Neural cell (in vitro differentiated cells): Measurements from ENCODE around the gene ARPC1B. TPM values are rescaled to one million over a fixed set of nuclear protein-coding genes. Genes with fewer than 3 reads are reported as not detected.

Experiments used
- H2AFZ ChIP-seq: fragments of 200-600, 300-800 bp; sonication (generic), shearing (Covaris generic); 2 replicates; pipeline ENCODE4 v1.6.0; 2014; ENCODE audit warnings: low read depth, mild to moderate bottlenecking, antibody characterized with exemption, low read length, moderate library complexity
- H3F3A ChIP-seq: fragments of 200-600 bp; shearing (Covaris generic); 2 replicates; pipeline ENCODE4 v1.6.1; 2016; ENCODE audit warnings: mild to moderate bottlenecking, moderate library complexity, mixed read lengths, antibody characterized with exemption, low read length; ENCODE audit not compliant: insufficient read depth, poor library complexity, severe bottlenecking
- H3K27ac ChIP-seq: fragments of 200-600, 300-800 bp; sonication (generic), shearing (Covaris generic); 2 replicates; pipeline ENCODE4 v1.5.1; 2014; ENCODE audit warnings: mild to moderate bottlenecking, low read length, moderate library complexity
- H3K27me3 ChIP-seq: fragments of 300-800, 200-600 bp; sonication (generic), shearing (Covaris generic); 2 replicates; pipeline ENCODE4 v1.6.0; 2014; ENCODE audit warnings: mild to moderate bottlenecking, low read depth, low read length, moderate library complexity; ENCODE audit not compliant: insufficient read depth
- H3K36me3 ChIP-seq: fragments of 300-800, 200-600 bp; sonication (generic), shearing (Covaris generic); 2 replicates; pipeline ENCODE4 v1.5.1; 2014; ENCODE audit warnings: mild to moderate bottlenecking, antibody characterized with exemption, low read length, moderate library complexity; ENCODE audit not compliant: insufficient read depth
- H3K4me2 ChIP-seq: fragments of 300-800, 200-600 bp; sonication (generic), shearing (Covaris generic); 2 replicates; pipeline ENCODE4 v1.6.0; 2014; ENCODE audit warnings: mild to moderate bottlenecking, low read length
- H3K4me3 ChIP-seq: fragments of 300-800, 200-600 bp; sonication (generic), shearing (Covaris generic); 2 replicates; pipeline ENCODE4 v1.5.1; 2014; ENCODE audit warnings: mild to moderate bottlenecking, low read length, moderate library complexity
- H3K79me2 ChIP-seq: fragments of 200-600 bp; shearing (Covaris generic); replicated peaks from 2 replicates; pipeline ENCODE4 v1.6.0; 2014; ENCODE audit warnings: mild to moderate bottlenecking, low read length, moderate library complexity; ENCODE audit not compliant: insufficient read depth
- H3K9ac ChIP-seq: fragments of 300-800, 200-600 bp; sonication (generic), shearing (Covaris generic); 2 replicates; pipeline ENCODE4 v1.6.1; 2016; ENCODE audit warnings: mild to moderate bottlenecking, low read length, mixed read lengths
- H3K9me2 ChIP-seq: fragments of 200-600 bp; shearing (Covaris generic); 2 replicates; pipeline ENCODE4 v1.6.1; 2016; ENCODE audit warnings: mild to moderate bottlenecking, low read length, mixed read lengths; ENCODE audit not compliant: insufficient read depth
- H3K9me3 ChIP-seq: fragments of 200-600, 300-800 bp; sonication (generic), shearing (Covaris generic); 2 replicates; pipeline ENCODE4 v1.6.1; 2016; ENCODE audit warnings: mild to moderate bottlenecking, mixed run types, low read length, moderate library complexity, mixed read lengths
- H4K20me1 ChIP-seq: fragments of 200-600 bp; shearing (Covaris generic); 2 replicates; pipeline ENCODE4 v1.6.1; 2016; ENCODE audit warnings: mild to moderate bottlenecking, mixed run types; ENCODE audit not compliant: insufficient read depth
- EP300 ChIP-seq: fragments of 450-650 bp; conservative IDR thresholded peaks from 2 replicates; pipeline ENCODE4 v1.6.1; 2014; ENCODE audit warnings: antibody characterized with exemption, mild to moderate bottlenecking, moderate library complexity; ENCODE audit not compliant: poor library complexity, severe bottlenecking
- EZH2 ChIP-seq: fragments of 200-600, 300-800 bp; shearing (Covaris generic), sonication (generic); IDR thresholded peaks from 2 replicates; pipeline ENCODE4 v1.6.1; 2014; ENCODE audit warnings: antibody characterized with exemption, low read length, borderline replicate concordance, mild to moderate bottlenecking; ENCODE audit not compliant: insufficient read depth, poor library complexity, severe bottlenecking
- MXI1 ChIP-seq: fragments of 450-650 bp; conservative IDR thresholded peaks from 2 replicates; pipeline ENCODE4 v1.6.1; 2014; ENCODE audit warnings: antibody characterized with exemption, mild to moderate bottlenecking; ENCODE audit not compliant: poor library complexity, severe bottlenecking
- POLR2AphosphoS5 ChIP-seq: IDR thresholded peaks from 2 replicates; pipeline ENCODE4 v1.6.1; 2012
- RAD21 ChIP-seq: fragments of 450-650 bp; conservative IDR thresholded peaks from 2 replicates; pipeline ENCODE4 v1.6.1; 2014; ENCODE audit warnings: antibody characterized with exemption, mild to moderate bottlenecking, moderate library complexity
- SMC3 ChIP-seq: fragments of 450-650 bp; conservative IDR thresholded peaks from 2 replicates; pipeline ENCODE4 v1.6.1; 2014; ENCODE audit warnings: antibody characterized with exemption, mild to moderate bottlenecking, moderate library complexity; ENCODE audit not compliant: poor library complexity
- TAF1 ChIP-seq: IDR thresholded peaks from 2 replicates; pipeline ENCODE4 v1.6.1; 2012; ENCODE audit warnings: low read depth
- polyA plus RNA-seq: library from polyadenylated mRNA; depleted of rRNA; stranded (reverse); fragments of >200 nt; gene quantifications from 2 replicates; pipeline ENCODE4 v1.2.3, GENCODE V29; 2014
- TF ChIP-seq, protein P1 (sequence below): IDR thresholded peaks from 2 replicates; pipeline ENCODE4 v1.6.1; 2012; ENCODE audit warnings: borderline replicate concordance
- TF ChIP-seq, protein P2 (sequence below): fragments of 450-650 bp; IDR thresholded peaks from 2 replicates; pipeline ENCODE4 v1.5.1; 2014; ENCODE audit warnings: antibody characterized with exemption, mild to moderate bottlenecking, moderate library complexity; ENCODE audit not compliant: poor library complexity, severe bottlenecking

Gene ARPC1B
- polyA plus RNA-seq, 1 donor from 2014 or later: 1.7 TPM

DNA sequence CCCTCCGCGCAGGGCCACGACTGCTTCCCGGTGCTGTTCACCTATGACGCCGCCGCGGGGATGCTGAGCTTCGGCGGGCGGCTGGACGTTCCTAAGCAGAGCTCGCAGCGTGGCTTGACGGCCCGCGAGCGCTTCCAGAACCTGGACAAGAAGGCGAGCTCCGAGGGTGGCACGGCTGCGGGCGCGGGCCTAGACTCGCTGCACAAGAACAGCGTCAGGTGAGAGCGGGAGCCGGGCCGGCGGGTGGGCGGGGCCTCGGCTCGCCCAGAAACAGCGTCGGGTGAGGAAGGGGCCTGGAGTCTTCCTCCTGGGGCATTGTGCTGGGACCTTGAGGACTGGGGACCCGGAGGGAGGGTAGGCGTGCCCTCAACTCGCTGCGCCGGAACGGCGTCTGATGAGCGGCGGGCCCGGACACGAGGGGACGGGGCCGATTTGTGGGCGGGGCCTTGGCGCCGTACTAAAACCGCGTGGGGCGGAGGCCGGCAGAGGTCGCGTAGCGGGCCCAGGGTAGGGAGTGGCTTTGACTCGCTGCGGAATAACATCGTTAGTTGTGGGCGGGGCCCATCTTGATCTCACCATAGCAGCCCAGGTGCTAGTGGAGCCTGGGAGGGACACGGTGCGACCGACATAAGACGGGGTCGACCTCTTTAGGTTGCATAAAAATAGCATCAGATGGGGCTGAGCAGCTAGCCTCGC, 18.3 kb downstream of the ARPC1B start:
- Histone ChIP-seq H3K4me2 (peak overlapping the region; percentile 33), H3K79me2 (no peaks in the 10 kb centered on the region), H3K36me3 (no peaks in the 10 kb centered on the region), H3K27ac (no peak overlapping the region), H2AFZ (peak overlapping the region; percentile 56), H3K9me3 (no peaks in the 10 kb centered on the region), H3K27me3 (no peaks in the 10 kb centered on the region), H3F3A (no peaks in the 10 kb centered on the region), H3K4me3 (peak overlapping the region; percentile 74), H3K9me2 (no peaks in the 10 kb centered on the region), H3K9ac (peak overlapping the region; percentile 66), H4K20me1 (no peaks in the 10 kb centered on the region)
- TF ChIP-seq EP300: no peak
- no peak for TF ChIP-seq EZH2
- TF ChIP-seq MXI1: peak; percentile 50
- TF ChIP-seq TAF1: peak; percentile 49
- no peak for TF ChIP-seq SMC3
- TF ChIP-seq, protein P1, sequence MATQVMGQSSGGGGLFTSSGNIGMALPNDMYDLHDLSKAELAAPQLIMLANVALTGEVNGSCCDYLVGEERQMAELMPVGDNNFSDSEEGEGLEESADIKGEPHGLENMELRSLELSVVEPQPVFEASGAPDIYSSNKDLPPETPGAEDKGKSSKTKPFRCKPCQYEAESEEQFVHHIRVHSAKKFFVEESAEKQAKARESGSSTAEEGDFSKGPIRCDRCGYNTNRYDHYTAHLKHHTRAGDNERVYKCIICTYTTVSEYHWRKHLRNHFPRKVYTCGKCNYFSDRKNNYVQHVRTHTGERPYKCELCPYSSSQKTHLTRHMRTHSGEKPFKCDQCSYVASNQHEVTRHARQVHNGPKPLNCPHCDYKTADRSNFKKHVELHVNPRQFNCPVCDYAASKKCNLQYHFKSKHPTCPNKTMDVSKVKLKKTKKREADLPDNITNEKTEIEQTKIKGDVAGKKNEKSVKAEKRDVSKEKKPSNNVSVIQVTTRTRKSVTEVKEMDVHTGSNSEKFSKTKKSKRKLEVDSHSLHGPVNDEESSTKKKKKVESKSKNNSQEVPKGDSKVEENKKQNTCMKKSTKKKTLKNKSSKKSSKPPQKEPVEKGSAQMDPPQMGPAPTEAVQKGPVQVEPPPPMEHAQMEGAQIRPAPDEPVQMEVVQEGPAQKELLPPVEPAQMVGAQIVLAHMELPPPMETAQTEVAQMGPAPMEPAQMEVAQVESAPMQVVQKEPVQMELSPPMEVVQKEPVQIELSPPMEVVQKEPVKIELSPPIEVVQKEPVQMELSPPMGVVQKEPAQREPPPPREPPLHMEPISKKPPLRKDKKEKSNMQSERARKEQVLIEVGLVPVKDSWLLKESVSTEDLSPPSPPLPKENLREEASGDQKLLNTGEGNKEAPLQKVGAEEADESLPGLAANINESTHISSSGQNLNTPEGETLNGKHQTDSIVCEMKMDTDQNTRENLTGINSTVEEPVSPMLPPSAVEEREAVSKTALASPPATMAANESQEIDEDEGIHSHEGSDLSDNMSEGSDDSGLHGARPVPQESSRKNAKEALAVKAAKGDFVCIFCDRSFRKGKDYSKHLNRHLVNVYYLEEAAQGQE: peak; percentile 30
- peak; percentile 42 for TF ChIP-seq POLR2AphosphoS5
- TF ChIP-seq, protein P2, sequence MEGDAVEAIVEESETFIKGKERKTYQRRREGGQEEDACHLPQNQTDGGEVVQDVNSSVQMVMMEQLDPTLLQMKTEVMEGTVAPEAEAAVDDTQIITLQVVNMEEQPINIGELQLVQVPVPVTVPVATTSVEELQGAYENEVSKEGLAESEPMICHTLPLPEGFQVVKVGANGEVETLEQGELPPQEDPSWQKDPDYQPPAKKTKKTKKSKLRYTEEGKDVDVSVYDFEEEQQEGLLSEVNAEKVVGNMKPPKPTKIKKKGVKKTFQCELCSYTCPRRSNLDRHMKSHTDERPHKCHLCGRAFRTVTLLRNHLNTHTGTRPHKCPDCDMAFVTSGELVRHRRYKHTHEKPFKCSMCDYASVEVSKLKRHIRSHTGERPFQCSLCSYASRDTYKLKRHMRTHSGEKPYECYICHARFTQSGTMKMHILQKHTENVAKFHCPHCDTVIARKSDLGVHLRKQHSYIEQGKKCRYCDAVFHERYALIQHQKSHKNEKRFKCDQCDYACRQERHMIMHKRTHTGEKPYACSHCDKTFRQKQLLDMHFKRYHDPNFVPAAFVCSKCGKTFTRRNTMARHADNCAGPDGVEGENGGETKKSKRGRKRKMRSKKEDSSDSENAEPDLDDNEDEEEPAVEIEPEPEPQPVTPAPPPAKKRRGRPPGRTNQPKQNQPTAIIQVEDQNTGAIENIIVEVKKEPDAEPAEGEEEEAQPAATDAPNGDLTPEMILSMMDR: no peak
- TF ChIP-seq RAD21: no peak

DNA sequence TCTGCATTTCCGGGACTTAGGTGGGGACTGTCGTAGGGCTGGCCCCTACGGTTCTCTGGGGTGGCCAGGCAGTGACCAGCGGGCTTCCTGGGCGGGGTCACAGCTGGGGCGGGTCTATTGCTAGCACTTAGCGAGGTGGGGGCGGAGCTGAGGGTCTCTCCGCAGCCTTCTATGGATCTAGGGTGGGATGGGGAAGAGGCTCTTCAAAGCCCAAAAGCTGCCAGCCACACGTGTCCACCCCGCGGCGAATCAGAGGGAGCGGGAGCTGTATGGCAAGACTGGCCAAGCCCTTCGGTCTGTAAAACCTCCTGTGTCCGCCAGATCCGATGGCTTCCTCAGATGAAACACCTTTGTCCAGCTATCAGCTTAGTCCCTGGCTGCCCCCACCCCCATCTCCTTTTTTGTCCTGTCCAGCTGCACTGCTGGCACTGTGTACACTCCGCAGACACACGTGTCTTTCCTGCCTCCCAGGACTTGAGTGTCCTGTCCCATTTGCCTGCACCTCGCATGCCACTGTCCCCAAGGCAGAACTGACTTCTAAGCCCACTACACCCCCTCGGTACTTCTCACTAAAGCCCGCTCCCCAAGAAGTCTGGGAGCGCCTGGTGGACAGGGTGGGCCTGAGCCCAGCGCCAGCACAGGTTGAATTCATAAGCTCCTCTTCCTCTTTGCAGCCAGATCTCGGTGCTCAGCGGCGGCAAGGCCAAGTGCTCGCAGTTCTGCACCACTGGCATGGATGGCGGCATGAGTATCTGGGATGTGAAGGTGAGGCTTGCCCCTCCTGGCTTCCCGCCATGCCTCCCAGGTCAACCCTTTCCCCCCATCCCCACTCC, 19.0 kb downstream of the ARPC1B start:
- no peaks in the 10 kb centered on the region for H3K9me2 ChIP-seq
- H3F3A ChIP-seq: no peaks in the 10 kb centered on the region
- peak overlapping the region; percentile 66 for H3K9ac ChIP-seq
- no peaks in the 10 kb centered on the region for H3K79me2 ChIP-seq
- H2AFZ ChIP-seq: peak overlapping the region; percentile 56
- H3K4me3 ChIP-seq: peak overlapping the region; percentile 74
- no peak for TF ChIP-seq EZH2
- TF ChIP-seq, protein P1: no peak
- no peak for TF ChIP-seq RAD21
- no peak for TF ChIP-seq POLR2AphosphoS5
- TF ChIP-seq TAF1: no peak
- TF ChIP-seq MXI1: no peak
- no peak for TF ChIP-seq SMC3
- TF ChIP-seq, protein P2: no peak
- TF ChIP-seq EP300: no peak
- no peaks in the 10 kb centered on the region for H4K20me1 ChIP-seq
- no peaks in the 10 kb centered on the region for H3K27me3 ChIP-seq
- peak overlapping the region; percentile 33 for H3K4me2 ChIP-seq
- H3K36me3 ChIP-seq: no peaks in the 10 kb centered on the region
- H3K27ac ChIP-seq: no peak overlapping the region
- H3K9me3 ChIP-seq: no peaks in the 10 kb centered on the region
